NCI-H2196 treated with DMSO at 0.1 percent for 48 hours (cell line): ENCODE results near the gene CIROP.

Source experiments
- DNase-seq: peaks from one replicate; lab custom pipeline; 2025; ENCODE audit not compliant: unreplicated experiment; lab: John Stamatoyannopoulos, UW

The CIROP gene

GRCh38 chr14:23130871-23131270 lies 26.1 kb upstream of the CIROP start:
- DNase-seq: no peak

GRCh38 chr14:23129759-23130316 lies 25.0 kb upstream of the CIROP start:
- DNase-seq: no peak

GRCh38 chr14:23128969-23129758 lies 24.4 kb upstream of the CIROP start:
- DNase-seq: no peak

- DNase-seq: no peak
These were observed 23.1 kb upstream of the CIROP start for GRCh38 chr14:23127861-23128260.

- no peak for DNase-seq
These were observed 21.9 kb upstream of the CIROP start for GRCh38 chr14:23126548-23127278.

GRCh38 chr14:23125933-23126524 lies 21.2 kb upstream of the CIROP start:
- DNase-seq: no peak

- DNase-seq: no peak
These were observed 20.2 kb upstream of the CIROP start for GRCh38 chr14:23125011-23125410.

GRCh38 chr14:23124337-23124954 lies 19.7 kb upstream of the CIROP start:
- DNase-seq: no peak

GRCh38 chr14:23123419-23123818 lies 18.6 kb upstream of the CIROP start:
- DNase-seq: no peak

GRCh38 chr14:23122086-23122485 lies 17.3 kb upstream of the CIROP start:
- no peak for DNase-seq

- no peak for DNase-seq
These were observed 16.6 kb upstream of the CIROP start for GRCh38 chr14:23121361-23121771.

GRCh38 chr14:23120541-23121251 lies 15.9 kb upstream of the CIROP start:
- peak; percentile 78 for DNase-seq

- DNase-seq: no peak
These were observed 14.9 kb upstream of the CIROP start for GRCh38 chr14:23119363-23120327.

- no peak for DNase-seq
These were observed 13.9 kb upstream of the CIROP start, which contains the start of gene CEBPE for GRCh38 chr14:23118506-23119362. CEBPE (minus strand) TSS chr14:23119255; CDS start chr14:23119091, 164 bp downstream.

GRCh38 chr14:23117371-23118020 lies 12.7 kb upstream of the CIROP start:
- DNase-seq: no peak

- no peak for DNase-seq
These were observed 11.1 kb upstream of the CIROP start for GRCh38 chr14:23115918-23116317.

- no peak for DNase-seq
These were observed 10.4 kb upstream of the CIROP start for GRCh38 chr14:23115039-23115731.
